NCI-H2107 (cell line): Measurements from ENCODE around the gene CHID1.

Experiments
- DNase-seq: peaks from one replicate; lab custom pipeline; 2025; lab: John Stamatoyannopoulos, UW

Gene CHID1

GRCh38 chr11:836274-836673 lies 74.3 kb downstream of the CHID1 start:
- DNase-seq = no peak

- no peak for DNase-seq
Measured at GRCh38 chr11:834371-835316, 76.0 kb downstream of the CHID1 start.

- DNase-seq = no peak
Measured at GRCh38 chr11:833849-834311, 76.7 kb downstream of the CHID1 start.

GRCh38 chr11:833114-833791 lies 77.4 kb downstream of the CHID1 start:
- DNase-seq = no peak

GRCh38 chr11:832529-833113 lies 78.0 kb downstream of the CHID1 start, which contains the start of gene CD151:
Gene CD151, plus strand, starts transcription at chr11:832952. Its CDS starts 3,118 bp downstream, at chr11:836070.
- DNase-seq = no peak

- no peak for DNase-seq
Measured at GRCh38 chr11:831961-832528, 78.6 kb downstream of the CHID1 start.

GRCh38 chr11:831118-831864 lies 79.3 kb downstream of the CHID1 start:
- DNase-seq = no peak

- no peak for DNase-seq
Measured at GRCh38 chr11:830295-831117, 80.1 kb downstream of the CHID1 start.

- no peak for DNase-seq
Measured at GRCh38 chr11:829847-830294, 80.7 kb downstream of the CHID1 start.

- no peak for DNase-seq
Measured at GRCh38 chr11:829176-829846, 81.3 kb downstream of the CHID1 start.

- DNase-seq = no peak
Measured at GRCh38 chr11:828506-829175, 82.0 kb downstream of the CHID1 start.

GRCh38 chr11:827897-828192 lies 82.8 kb downstream of the CHID1 start, which contains the start of gene CRACR2B:
Gene CRACR2B, plus strand, starts transcription at chr11:827919. Its CDS starts 689 bp downstream, at chr11:828608.
- DNase-seq = no peak

GRCh38 chr11:827146-827896 lies 83.3 kb downstream of the CHID1 start:
- DNase-seq = no peak

GRCh38 chr11:826836-827145 lies 83.8 kb downstream of the CHID1 start:
- no peak for DNase-seq

- DNase-seq = no peak
Measured at GRCh38 chr11:826227-826621, 84.4 kb downstream of the CHID1 start.

GRCh38 chr11:825366-826226 lies 85.0 kb downstream of the CHID1 start:
- no peak for DNase-seq

- DNase-seq = no peak
Measured at GRCh38 chr11:824942-825341, 85.7 kb downstream of the CHID1 start.

- no peak for DNase-seq
Measured at GRCh38 chr11:824292-824880, 86.2 kb downstream of the CHID1 start.
